NAMALWA (cell line): ENCODE measurements around the gene C19orf38.
"Not testable (repeated sequence)": the region's sequence is repeated elsewhere in the genome, so short reads cannot be mapped to it uniquely, and the experiment has no call there.

Experiments
- DNase-seq: peaks from one replicate; pipeline ENCODE4 v3.0.0-alpha.2; 2015; ENCODE audit warnings: low spot score

Gene C19orf38

DNA sequence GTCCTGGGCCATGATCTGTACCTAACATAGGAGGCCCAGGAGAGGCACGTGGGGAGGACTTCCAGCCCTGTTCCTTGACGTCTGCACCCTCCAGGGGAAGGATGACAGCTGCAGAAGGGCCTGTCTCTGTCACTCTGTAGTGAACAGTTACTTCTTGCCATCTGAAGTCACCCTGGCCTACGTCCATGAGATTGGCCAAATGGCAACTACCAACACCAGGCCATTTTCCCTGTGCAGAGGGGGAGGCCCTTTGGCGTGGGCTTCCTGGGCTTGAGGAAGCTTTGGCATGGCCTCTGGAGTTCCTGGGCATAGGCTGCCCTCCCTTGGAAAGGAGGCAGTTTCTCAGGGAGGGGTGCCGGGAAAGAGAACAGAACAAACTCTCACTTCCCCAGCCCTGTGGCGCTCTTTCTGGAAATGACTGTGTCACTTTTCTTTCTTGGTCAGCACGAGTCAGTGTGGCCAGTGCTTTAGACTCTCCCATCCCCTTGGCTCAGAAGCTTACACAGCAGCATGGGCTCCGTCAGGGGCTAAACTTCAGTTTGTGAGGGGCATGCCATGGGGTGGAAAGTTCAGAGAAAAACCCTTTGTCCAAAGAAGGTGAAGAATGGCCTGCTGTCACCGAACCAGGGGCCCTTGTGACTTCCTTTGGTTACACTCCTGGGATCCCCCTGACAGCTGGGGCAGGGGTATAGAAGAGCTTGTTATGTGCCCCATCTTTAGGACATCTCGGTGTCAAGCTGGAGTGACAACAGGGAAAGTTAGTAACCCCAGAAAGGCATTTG is 28.4 kb downstream of the C19orf38 start:
- DNase-seq: no peak

DNA sequence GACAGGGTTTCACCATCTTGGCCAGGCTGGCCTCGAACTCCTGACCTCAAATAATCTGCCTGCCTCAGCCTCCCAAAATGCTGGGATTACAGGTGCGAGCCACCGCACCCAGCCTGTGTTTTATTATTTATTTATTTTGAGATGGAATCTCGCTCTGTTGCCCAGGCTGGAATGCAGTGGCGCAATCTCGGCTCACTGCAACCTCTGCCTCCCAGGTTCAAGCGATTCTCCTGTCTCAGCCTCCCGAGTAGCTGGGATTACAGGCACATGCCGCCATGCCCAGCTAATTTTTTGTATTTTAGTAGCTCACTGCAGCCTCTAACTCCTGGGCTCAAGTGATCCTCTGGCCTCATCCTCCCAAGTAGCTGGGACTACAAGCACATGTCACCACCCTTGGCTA is 29.4 kb downstream of the C19orf38 start:
- not testable (repeated sequence) for DNase-seq

DNA sequence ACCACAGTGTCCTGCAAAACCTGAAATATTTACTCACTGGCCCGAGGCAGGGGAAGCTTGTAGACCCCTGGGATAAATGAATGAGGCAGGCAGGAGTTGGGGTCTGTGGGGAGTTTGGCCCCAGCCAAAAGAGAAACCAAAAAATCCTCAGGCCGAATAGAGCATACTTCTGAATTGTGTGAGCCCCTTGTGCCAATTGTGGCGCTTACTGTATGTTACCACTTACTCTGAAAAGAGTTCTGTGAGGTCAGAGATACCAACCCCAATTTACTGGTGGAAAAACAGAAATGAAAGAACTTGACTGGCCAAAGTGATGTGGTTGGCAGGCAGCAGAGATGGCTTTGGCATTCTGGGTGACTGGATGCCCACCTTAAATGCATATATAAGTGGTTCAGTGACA is 30.0 kb downstream of the C19orf38 start:
- peak; percentile 63 for DNase-seq

DNA sequence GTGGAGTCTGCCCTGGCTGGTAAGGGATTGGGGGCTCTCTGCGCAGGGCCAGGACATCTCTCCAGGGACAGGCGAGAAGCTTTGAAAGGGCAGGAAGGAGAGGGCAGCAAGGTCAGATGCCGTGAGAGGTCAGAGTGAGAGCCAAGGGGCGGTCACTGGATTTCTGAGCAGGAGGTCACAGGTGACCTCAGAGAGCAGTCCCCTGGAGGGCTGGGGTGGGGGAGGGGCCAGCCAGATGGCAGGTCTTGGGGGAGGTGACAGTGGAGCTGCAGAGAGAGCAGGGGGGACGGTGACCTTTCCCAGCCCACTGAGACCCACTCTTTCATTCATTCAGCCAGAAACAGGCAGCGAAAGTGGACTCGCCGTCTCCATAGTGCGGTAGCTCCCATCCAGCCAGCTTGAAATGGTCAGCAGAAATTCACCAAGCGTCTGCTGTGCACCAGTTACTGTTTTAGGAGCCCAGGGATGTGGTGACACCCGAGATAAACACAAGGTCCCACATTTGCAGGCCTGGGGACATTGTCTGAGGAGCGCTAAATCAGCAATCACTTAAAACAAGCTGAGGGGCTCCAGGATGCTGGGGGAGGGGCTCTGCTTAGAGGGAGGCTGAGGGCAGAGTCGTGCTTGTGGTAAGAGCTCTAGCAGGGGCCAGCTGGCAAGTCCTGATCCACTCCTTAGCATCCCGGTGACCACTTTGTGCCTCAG is 33.3 kb downstream of the C19orf38 start:
- DNase-seq: no peak

DNA sequence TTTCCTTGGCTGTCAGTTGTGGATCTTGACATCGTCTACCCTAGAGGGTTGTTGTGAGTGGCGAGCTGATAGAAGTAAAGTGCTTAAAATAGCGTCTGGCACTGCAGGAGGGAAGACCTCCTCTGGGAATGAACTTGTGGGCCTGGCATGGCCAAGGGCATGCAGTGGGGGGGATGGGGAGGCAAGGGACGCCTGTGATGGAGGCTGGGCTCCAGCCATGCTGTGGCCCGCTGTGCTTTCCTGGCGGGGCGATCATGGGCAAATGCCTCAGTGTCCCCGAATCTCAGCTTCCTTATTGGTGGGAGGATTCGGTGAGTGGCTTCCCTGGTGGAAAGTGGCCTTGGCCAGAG is 33.9 kb downstream of the C19orf38 start:
- no peak for DNase-seq

DNA sequence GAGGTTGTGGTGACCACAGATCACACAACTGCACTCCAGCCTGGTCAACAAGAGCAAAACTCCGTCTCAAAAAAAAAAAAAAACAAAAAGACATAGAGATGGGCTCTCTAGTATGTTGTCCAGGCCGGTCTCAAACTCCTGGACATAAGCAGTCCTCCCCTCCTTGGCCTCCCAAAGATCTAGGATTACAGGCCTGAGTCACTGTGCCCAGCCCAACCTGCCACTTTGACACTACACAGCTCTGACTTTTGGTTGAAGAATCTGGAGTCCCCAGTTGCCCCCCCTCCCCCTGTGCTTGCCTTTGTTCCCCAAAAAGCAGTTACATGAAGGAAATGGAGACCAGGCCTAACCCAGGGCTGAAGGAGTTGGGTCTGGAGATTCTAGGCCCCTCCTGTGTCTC is 36.1 kb downstream of the C19orf38 start:
- no peak for DNase-seq

DNA sequence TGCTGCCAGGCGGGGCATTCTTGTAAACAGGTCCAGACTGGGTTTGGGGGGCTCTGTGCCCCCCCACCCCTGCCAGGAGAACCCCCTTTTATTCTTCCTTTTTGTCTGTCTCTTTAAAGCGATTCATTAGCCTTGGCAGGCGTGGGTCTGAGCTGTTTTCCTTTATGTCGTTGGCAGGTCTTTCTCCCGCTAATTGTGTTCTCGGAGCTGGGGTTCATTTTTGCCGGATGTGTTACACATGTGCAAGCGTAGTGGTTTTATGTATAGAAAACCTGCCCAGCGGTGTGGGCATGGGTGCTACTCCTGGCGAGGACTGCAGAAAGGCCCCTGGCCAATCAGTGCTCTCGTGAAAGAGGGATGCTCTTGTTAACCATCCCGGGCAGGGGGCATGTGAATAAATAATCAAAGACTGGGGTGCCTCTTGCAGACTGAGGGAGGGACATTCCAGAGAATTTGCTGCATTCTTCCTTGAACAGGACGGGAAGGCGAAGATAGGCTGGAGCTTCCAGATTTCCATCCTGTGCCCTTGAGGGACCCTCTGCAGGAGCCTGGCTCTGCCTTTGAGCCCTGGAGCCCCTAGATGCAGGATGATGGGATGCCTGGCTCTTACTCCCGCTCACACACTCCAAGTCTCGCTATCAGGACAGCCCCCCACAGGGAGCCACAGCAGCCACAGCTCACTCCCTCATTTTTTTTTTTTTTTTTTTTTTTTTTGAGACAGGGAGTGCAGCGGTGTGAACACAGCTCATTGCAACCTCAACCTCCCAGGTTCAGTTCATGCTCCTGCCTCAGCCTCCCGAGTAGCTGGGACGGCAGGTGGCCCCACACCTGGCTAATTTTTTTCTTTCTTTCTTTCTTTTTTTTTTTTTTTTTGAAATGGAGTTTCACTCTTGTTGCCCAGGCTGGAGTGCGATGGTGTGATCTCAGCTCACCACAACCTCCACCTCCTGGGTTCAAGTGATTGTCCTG is 37.3 kb downstream of the C19orf38 start:
- no peak for DNase-seq

DNA sequence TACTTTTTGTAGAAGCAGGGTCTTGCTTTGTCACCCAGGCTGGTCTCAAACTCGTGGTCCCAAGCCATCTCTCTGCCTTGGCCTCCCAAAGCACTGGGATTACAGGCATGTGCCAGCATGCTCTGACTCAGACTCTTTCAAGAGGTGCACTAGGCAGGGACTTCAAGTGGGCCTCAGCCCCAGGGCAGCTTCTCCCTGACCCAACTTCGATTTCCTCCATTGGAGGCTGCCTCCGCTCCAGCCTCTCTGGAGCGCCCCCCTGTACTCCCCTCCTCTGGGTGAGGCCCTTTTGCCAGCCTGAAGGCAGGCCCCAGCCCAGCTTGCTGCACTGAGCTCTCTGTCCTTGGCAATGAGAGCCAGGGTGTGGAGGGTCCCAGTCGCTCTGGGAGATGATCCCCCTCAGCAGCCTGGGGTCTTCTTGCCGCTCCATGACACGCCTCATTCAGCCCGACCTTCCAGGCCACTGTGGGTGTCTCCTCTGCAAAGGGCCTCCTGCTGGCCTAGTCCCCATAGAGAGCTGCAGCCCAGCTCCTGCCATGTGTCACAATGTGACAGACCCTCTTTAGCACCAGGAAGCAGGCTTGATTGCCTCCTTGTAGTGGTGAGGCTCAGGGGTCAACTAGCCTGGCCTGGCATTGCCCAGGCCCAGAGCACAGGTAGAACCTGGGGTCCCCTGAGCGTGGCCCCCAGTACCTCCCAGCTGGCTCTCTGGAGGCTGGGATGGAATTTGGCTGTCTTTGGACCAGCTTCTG is 39.6 kb downstream of the C19orf38 start:
- DNase-seq: no peak

DNA sequence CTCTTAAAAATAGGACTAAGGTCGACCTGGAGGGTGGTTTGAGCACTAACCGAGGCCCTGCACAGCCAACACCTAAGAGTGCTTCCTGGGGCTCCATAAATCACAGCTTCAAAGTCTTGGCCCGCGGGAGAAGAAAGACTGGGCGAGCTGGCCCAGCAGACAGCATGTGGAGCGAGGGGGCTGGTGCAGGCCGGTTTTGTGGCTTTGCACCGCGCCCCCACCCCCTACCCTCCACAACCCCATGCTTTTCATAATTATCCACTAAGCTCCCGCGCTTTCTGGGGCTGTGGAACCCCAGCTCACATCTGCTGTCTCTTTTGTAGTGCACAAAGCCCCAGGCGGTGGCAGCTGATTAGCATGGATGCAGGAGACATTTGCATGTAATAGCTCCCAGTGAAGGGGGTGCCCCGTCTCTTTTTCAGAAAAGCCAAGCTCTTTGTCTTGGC is 40.2 kb downstream of the C19orf38 start:
- no peak for DNase-seq

DNA sequence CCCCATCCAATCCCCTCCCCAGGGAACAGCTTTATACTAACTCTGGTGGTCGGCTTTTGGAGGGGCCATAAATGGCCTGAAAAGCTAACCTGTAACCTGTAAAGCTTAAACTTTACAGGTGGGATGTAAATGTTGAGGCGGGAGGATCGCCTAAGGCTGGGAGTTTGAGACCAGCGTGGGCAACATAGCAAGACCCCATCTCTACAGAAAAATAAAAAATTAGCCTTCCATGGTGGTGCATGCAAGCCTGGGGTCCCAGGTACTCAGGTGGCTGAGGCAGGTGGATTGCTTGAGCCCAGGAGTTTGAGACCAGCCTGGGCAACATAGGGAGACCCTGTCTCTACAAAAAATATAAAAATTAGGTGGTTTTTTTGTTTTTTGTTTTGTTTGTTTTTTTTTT is 41.7 kb downstream of the C19orf38 start:
- no peak for DNase-seq

DNA sequence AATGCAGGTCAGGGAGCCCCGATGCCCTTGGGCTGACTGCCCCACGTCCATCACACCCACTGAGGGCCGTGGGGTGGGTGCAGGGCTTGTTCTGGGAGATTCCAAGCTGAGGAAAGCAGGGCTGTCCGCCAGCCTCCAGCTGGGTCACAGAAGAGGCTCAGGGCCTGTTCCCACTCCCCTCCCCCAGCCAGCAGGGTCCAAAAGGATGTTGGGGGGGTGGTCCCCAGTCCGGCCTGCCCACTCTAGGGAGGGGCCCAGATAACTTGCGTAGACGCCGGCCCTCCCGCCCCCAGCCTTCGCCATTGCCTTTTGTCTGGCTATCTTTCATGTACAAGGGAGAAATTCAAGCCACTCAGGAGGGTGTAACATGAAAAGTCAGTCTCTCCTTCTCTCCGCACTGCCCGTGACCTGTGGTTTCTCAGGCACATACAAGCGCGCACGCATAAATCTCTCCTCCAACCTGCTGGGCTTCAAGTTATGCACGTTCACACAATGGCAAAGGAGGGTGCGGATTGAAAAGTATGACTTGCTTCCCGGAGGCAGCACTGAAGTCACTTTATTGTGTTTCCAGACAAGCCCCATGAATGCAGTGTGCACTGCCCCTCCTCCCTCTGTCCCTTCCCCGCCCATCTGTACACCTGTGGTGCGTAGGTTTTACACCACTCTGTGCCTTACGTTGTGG is 43.3 kb downstream of the C19orf38 start:
- DNase-seq: no peak

DNA sequence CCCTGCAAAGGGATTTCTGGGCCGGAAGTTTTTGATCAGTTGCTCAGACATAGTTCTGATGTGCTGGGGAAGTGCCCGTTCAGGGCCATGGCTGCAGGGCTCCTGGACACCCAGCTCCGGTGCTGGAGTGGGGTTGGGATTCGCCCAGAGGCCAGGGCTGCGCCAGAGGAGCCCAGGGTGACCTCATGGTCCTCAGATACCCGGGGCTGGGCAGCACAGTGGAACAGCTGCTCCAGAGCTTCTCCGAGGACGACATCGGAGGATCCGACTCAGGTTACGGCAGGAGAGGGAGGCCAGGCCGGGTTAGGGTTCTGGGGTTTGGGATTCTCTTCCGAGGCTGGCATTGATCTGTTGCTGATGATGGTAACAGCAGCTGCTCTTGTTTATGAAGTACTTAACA is 44.0 kb downstream of the C19orf38 start:
- no peak for DNase-seq

DNA sequence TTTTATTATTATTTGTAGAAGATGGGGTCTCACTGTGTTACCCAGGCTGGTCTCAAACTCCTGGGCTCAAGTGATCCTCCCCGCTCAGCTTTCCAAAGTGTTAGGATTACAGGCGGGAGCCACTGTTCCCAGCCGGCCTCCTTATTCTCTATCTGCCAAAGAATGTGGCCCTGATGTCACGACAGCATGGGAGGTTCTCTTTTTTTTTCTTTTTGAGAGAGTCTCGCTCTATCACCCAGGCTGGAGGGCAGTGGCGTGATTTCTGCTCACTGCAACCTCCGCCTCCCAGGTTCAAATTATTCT is 46.6 kb downstream of the C19orf38 start:
- no peak for DNase-seq

DNA sequence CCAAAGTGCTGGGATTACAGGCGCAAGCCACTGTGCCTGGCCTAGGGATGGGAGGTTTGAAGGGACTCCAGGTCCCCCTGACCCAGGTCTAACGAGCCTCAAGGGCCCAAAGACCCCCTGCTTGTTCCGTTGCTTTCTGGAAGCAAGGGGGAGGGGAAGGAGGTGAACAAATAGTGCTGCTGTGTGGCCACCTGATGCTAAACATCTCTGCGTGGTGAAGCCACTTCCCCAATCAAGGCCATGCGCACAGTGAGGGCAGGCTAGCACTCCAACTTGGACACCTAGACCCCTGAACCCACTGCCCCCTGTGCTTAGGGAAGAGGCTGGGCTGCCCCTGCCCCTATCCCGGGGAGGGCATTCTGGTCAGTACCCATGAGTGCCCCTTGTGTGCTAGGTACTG is 47.1 kb downstream of the C19orf38 start:
- no peak for DNase-seq

DNA sequence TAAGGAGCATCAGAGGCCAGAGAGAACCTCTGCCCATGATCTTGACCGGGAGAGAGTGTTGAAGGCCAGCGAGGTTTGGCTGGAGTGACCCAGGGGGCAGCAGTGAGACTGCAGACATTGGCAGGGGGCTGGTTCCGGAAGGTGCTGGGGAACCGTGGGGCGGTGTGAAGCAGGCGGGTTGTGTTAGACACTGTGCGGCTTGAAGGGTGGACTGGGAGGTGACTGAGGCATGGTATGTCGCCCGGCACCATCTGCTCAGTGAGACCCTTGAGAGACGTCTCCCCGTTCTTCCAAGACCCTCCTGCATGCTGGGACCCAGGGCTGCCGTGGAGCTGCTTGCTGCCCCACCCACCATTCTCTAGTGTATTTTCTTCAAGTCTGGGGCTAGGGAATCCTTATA is 47.7 kb downstream of the C19orf38 start:
- no peak for DNase-seq

DNA sequence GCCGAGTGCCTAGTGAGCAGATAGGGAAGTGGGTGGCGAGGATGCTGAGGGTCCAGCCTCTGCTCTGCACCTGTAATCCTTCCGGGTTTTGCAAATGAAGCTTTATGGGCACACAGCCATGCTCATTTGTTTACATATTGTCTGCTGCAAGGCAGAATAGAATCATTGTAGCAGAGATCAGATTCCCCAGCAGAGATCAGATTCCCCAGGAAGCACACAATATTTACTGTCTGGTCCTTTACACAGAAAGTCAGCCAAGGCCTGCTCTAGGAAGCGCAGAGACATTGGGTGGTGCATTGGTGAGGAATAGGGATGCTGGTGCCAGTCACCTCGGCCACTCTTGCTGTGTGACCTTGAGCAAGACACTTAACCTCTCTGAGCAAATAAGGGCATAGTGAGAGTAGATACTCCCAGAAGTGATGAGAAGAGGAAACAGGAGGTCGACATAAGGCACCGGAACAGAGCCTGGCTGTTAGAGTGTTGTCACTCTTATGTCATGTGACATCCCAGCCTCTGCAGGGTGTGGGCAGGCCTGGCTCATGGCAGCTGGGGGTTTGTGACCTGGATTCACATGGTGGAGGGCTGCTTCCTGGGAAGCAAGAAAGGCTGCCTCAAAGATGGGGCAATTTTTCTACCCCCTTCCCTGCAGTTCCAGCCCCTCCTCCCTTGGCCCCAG is 48.8 kb downstream of the C19orf38 start:
- no peak for DNase-seq

DNA sequence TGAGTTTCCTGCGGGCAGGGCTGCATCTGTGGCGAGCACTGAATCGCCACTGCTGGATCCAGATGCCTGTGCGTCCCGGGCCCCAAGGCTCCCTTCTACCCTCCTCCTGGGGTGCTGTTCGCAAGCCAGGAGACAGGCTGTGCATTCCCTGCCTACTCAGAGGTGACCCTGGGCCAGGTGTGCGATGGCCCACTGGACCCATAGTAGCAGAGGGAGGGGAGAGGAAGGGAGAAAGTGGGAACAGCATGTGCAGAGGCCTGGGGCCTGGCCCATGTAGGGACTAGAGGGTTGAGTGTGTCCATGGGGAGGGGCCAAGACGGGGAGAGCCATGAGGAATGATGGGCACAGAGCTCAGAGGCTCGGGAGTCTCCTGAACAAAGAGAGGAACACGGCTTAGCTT is 50.4 kb downstream of the C19orf38 start:
- DNase-seq: no peak

DNA sequence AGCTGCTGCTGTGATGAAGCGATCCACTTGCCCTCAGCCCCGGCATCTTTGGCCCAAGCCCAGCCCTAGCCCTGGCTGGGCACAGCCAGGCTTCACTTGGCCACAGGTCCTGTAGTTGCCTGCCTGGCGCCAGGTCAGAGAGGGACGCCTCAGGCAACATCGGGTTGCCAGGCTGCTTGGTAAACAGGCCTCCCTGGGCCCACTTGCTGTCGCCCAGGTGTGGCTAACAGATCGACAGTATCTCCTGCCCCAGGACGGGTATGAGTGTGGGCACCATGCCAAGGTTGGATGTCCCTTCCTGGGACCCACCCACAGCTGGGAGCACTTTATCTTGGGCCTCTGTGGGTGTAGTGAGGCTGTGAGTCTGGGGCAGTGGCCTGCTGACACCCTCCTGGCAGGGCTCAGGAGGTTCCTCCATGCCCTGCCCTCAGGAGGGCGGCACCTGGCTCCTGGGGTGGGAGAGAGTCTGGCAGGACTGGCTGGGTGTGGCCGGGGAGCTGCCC is 51.0 kb downstream of the C19orf38 start:
- no peak for DNase-seq

DNA sequence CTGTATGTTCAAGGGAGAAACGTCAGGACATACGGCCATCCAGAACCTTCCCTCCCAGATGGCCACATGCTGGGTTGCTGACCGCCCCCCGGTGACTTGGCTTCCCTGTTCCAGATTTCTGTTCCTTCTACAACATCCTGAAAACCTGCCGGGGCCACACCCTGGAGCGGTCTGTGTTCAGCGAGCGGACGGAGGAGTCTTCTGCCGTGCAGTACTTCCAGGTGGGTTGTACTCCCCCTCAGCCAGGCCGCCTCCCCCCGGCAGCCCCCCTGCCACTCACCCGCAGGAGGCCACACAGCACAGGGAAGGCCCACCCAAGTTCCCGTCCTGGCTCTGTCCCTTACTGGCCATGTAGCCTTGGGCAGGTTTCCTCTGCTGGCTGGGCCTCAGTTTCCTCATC is 59.7 kb downstream of the C19orf38 start:
- DNase-seq: no peak

DNA sequence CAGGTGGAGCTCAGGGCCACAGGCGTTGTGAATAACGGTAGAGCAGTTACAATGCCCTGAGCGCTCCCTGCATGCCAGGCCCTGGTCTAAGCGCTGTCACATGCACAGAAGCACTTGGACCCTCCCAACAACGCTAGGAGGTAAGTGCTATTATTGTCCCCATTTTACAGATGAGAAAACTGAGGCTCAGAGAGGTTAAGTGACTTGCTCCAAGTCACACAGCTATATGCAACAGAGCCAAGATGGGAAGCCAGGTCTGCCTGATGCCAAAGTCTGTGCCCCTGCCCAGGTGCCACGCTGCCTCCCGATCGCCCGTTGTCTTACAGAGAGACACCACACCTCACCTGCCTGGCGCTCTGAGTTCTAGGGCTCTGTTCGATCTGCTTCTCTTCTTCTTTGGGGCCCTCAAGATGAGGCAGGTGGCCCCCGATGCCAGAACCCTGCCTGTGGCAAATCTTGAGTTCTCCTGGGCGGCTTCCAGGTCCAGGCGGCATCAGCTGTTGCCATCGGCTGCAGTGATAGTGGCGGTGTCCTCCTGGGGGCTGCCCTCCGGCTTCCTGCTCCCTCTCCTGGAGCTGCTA is 60.3 kb downstream of the C19orf38 start:
- DNase-seq: no peak
